ENCODE measurements around the gene ARAP1. TPM values are rescaled to one million over a fixed set of nuclear protein-coding genes. Genes with fewer than 3 reads are reported as not detected.
A peak's percentile ranks its signal among the peaks of the same experiment; 100 is the strongest.

The ARAP1 gene
- total and polyA plus RNA-seq, 2 of the 8 experiments (the other 6 are each of a cell fraction or from before 2014, with no cell fraction given), result 25.7 to 61.6 TPM

DNA sequence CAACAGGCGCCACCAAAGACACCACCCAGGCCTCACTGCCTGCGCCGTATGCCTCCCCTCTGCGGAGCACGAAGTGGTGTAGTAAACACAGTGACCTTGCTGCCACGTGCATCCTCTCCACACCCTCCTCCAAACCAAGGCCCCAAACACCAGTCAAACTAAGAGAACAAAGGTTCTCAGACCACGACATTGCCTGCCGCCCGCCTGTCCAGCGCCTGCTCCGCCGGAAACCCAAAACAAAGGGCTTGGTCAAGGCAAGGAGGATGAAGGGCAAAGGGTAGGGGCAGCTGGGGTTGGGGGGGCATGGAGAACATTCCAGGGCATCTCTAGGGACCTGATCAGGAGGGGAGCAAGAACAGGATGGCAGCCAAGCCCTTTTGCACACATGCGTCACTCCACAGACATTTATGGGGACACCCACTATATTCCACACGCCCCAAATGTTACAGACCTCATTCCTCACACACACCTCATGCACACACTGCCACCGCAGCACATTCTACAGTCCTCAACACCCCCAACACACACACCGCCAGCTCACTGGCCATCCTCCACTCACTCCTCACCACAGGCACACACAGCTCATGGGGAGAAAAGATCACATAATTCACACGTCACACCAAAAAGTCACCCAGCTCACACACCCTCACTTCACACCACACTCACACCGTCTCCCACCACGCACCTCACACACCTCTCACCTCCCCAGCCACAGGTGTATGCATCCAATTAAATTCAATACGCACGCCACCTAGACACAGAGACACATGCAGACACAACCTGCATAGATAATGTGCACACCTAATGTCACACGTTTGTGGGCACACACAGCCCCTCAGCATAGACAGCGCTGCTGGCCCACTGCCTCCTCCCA lies 112.5 kb downstream of the ARAP1 start:
- no peak overlapping the region for H3K14ac ChIP-seq (ENCODE audit: insufficient read length)
- no peak overlapping the region for H2AFZ ChIP-seq (ENCODE audit: low read length)
- no peaks in the 10 kb centered on the region for H3K36me3 ChIP-seq (ENCODE audit: control insufficient read depth in 2 of 4, insufficient read depth in 4 of 4, low read length in 3 of 4)
- DNase-seq (ENCODE audit: low read depth in 1 of 2, low spot score in 2 of 2) (no peak), FAIRE-seq (no peak)
- no peak overlapping the region; the same call in 1 of the 2 replicates for H3K18ac ChIP-seq (ENCODE audit: extremely low read depth, low read length)
- no peak overlapping the region for H2BK5ac ChIP-seq (ENCODE audit: low read depth, low read length)
- no peak overlapping the region for H4K5ac ChIP-seq (ENCODE audit: insufficient read length, low read depth, low read length)
- H2BK12ac ChIP-seq (ENCODE audit: low read depth, low read length), result peak overlapping the region; percentile 60; the same call in 1 of the 2 replicates
- no peak overlapping the region for H3K4me3 ChIP-seq (ENCODE audit: extremely low read depth in 1 of 4, insufficient read depth in 2 of 4, low read depth in 3 of 4, low read length in 4 of 4)
- H2BK20ac ChIP-seq (ENCODE audit: low read length), result no peak overlapping the region
- no peak overlapping the region for H3K23ac ChIP-seq (ENCODE audit: insufficient read length)
- no peak for TF ChIP-seq CEBPB (IDR thresholded peaks at IDR 0.05; ENCODE audit: low read depth, low read length)
- TF ChIP-seq HDAC2 (IDR thresholded peaks at IDR 0.05; ENCODE audit: borderline replicate concordance in 1 of 2, low read depth in 2 of 2, low read length in 2 of 2), result no peak
- TF ChIP-seq CTBP2 (IDR thresholded peaks at IDR 0.05; ENCODE audit: borderline replicate concordance, insufficient read depth, insufficient read length, low read length), result no peak
- no peak for TF ChIP-seq SP2 (IDR thresholded peaks at IDR 0.05; ENCODE audit: low read length)
- no peak for TF ChIP-seq TBP (IDR thresholded peaks at IDR 0.05; ENCODE audit: low read depth, low read length)
- 0 out of 2 replicates have a peak overlapping the region, but pooled peaks have one; percentile 90 for H2AK5ac ChIP-seq (ENCODE audit: low read depth, low read length)
- peaks cover 10% of the 10 kb centered on the region; the same call in 1 of the 2 replicates for H3K23me2 ChIP-seq (ENCODE audit: low read depth, low read length)
- ChIA-PET CTCF (ENCODE audit: partially characterized antibody) (interaction anchor here (0.7 to 39.6 kb wide), 7 partner anchors 12 to 168 kb away, joined by 3 to 624 read pairs (median 14); no protein-coding TSS in a partner anchor), POLR2A (ENCODE audit: partially characterized antibody) (interaction anchor here (0.6 to 2.6 kb wide), 2 partner anchors 40 to 416 kb away, joined by 4 to 12 read pairs; no protein-coding TSS in a partner anchor)
- H3K27me3 ChIP-seq (replicated peaks in 1 of 4; ENCODE audit: control insufficient read depth in 3 of 4, extremely low read depth in 1 of 4, insufficient read depth in 3 of 4, low read length in 3 of 4), result peaks cover 16 to 49% (median 37%) of the 10 kb centered on the region in 4 experiments
- H4K8ac ChIP-seq (ENCODE audit: extremely low read depth, insufficient read depth, low read length), result no peak overlapping the region
- no peak overlapping the region for H3K9ac ChIP-seq (replicated peaks in 1 of 4; ENCODE audit: extremely low read depth in 1 of 4, low read depth in 3 of 4, low read length in 3 of 4)
- 77 to 100% methylated on average over 2 to 23 of the region's 23 CpGs for WGBS, 2 experiments (ENCODE audit: extremely low coverage in 1 of 2, insufficient coverage in 1 of 2, insufficient read length in 1 of 2, insufficient replicate concordance in 2 of 2, low coverage in 1 of 2, low lambda C conversion rate in 2 of 2, missing lambda C conversion rate in 1 of 2)
- H3K79me1 ChIP-seq (ENCODE audit: low read depth, low read length), result no peaks in the 10 kb centered on the region
- H3K4me1 ChIP-seq (replicated peaks in 1 of 4; ENCODE audit: control insufficient read depth in 3 of 4, insufficient read depth in 4 of 4, low read length in 3 of 4), result peaks cover 0 to 18% (median 11%) of the 10 kb centered on the region in 4 experiments; a peak in 6 of 7 replicates
- no peak overlapping the region for H2BK120ac ChIP-seq (replicated peaks; ENCODE audit: low read depth, low read length)
- no peaks in the 10 kb centered on the region for H3K9me3 ChIP-seq (ENCODE audit: insufficient read depth in 2 of 2, low read depth in 1 of 2, low read length in 1 of 2)
- no peak overlapping the region for H3K56ac ChIP-seq (replicated peaks; ENCODE audit: insufficient read length, low read depth, low read length)
- no peak overlapping the region for H3K4me2 ChIP-seq (ENCODE audit: insufficient read depth in 1 of 2, low read depth in 2 of 2, low read length in 2 of 2)
- peaks cover 0 to 7% of the 10 kb centered on the region in 2 experiments for H4K20me1 ChIP-seq (replicated peaks in 1 of 2; ENCODE audit: control insufficient read depth in 1 of 2, insufficient read depth in 2 of 2, low read length in 2 of 2)
- H3K27ac ChIP-seq (ENCODE audit: low read depth, low read length), result no peak overlapping the region
- H3K4ac ChIP-seq (replicated peaks; ENCODE audit: insufficient read length, low read depth, low read length), result peak overlapping the region; percentile 58
- H3K79me2 ChIP-seq (ENCODE audit: control insufficient read depth in 1 of 2, insufficient read depth in 2 of 2, low read length in 2 of 2), result no peaks in the 10 kb centered on the region
- H4K91ac ChIP-seq (replicated peaks; ENCODE audit: insufficient read length, low read length), result peak overlapping the region; percentile 62
- no peak overlapping the region for H2BK15ac ChIP-seq (ENCODE audit: low read length)

All from H1 (cell line).